Measurements from ENCODE around the gene ATP5IF1. TPM values are rescaled to one million over a fixed set of nuclear protein-coding genes. Genes with fewer than 3 reads are reported as not detected.
A peak's percentile ranks its signal among the peaks of the same experiment; 100 is the strongest.

ATP5IF1 gene
- polyA plus RNA-seq, 1 donor from 2014 or later = 448 TPM

GRCh38 chr1:28229996-28230395 is 5.9 kb upstream of the ATP5IF1 start:
- no peak for TF ChIP-seq EZH2 (IDR thresholded peaks at IDR 0.05; ENCODE audit: borderline replicate concordance, insufficient read depth, low read length, poor library complexity, severe bottlenecking)
- TF ChIP-seq EP300 (conservative IDR thresholded peaks at IDR 0.05; ENCODE audit: poor library complexity, severe bottlenecking) = no peak
- TF ChIP-seq SMC3 (conservative IDR thresholded peaks at IDR 0.05; ENCODE audit: poor library complexity) = no peak
- H3K9ac ChIP-seq (ENCODE audit: low read length) = no peak overlapping the region
- H2AFZ ChIP-seq (ENCODE audit: low read depth, low read length) = no peak overlapping the region
- H3F3A ChIP-seq (ENCODE audit: insufficient read depth, low read length, poor library complexity, severe bottlenecking) = no peaks in the 10 kb centered on the region
- H3K79me2 ChIP-seq (replicated peaks; ENCODE audit: insufficient read depth, low read length) = peaks cover 18% of the 10 kb centered on the region
- H3K4me3 ChIP-seq (ENCODE audit: low read length) = no peak overlapping the region
- H3K36me3 ChIP-seq (ENCODE audit: insufficient read depth, low read length) = no peaks in the 10 kb centered on the region
- H3K4me2 ChIP-seq (ENCODE audit: low read length) = no peak overlapping the region
- no peaks in the 10 kb centered on the region for H3K9me2 ChIP-seq (ENCODE audit: insufficient read depth, low read length)
- H4K20me1 ChIP-seq (ENCODE audit: insufficient read depth) = no peaks in the 10 kb centered on the region
- no peaks in the 10 kb centered on the region for H3K27me3 ChIP-seq (ENCODE audit: insufficient read depth, low read depth, low read length)
- H3K27ac ChIP-seq (ENCODE audit: low read length) = no peak overlapping the region
- H3K9me3 ChIP-seq (ENCODE audit: low read length) = no peaks in the 10 kb centered on the region

DNA sequence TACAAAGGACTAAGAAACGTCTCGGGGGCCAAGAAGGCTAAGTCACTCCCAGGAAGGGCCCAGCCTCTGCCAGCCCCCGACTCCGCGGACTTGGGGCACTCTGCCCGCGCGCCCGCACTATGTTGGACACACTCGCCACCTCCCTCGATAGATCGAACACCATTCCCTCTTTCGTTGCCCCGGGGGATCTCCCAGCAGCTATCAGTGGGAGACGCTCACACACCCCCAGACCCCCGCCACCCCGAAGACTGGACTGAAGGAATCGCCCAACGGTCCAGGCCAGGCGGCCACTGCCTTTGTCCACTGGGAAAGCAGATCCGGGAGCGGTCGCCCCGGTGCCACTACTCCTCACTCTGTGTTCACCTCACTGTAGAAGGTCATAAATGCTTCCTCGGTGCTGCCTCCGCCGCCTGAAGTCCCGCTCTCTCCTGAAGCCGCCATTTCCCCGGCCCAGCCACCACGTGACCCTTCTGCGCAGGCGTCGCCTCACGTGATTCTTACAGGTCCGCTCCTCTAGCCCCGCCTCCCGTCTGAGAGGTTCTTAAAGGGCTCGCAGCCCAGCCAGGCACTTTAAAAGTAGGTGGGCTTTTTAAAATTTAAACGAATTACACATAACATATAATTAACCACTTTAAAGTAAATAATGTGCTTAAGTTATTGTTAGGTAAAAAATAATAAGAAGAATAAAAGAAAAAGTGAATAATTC is 3.2 kb upstream of the ATP5IF1 start, which contains the start of gene DNAJC8:
Gene DNAJC8, minus strand, starts transcription at position 472 of the 706 bp plus-strand sequence. Its CDS starts 31 bp downstream, at position 441.
- peaks cover 33% of the 10 kb centered on the region for H3K79me2 ChIP-seq (replicated peaks; ENCODE audit: insufficient read depth, low read length)
- H3K4me2 ChIP-seq (ENCODE audit: low read length) = peak within 1 kb of the TSS; percentile 89
- H3K9me3 ChIP-seq (ENCODE audit: low read length) = no peaks in the 10 kb centered on the region
- no peaks in the 10 kb centered on the region for H3K9me2 ChIP-seq (ENCODE audit: insufficient read depth, low read length)
- no peaks in the 10 kb centered on the region for H3K36me3 ChIP-seq (ENCODE audit: insufficient read depth, low read length)
- no peaks in the 10 kb centered on the region for H4K20me1 ChIP-seq (ENCODE audit: insufficient read depth)
- H3K27me3 ChIP-seq (ENCODE audit: insufficient read depth, low read depth, low read length) = no peaks in the 10 kb centered on the region
- H2AFZ ChIP-seq (ENCODE audit: low read depth, low read length) = peak within 1 kb of the TSS; percentile 59
- no peak for TF ChIP-seq EP300 (conservative IDR thresholded peaks at IDR 0.05; ENCODE audit: poor library complexity, severe bottlenecking)
- peak; percentile 96 for TF ChIP-seq TAF1 (IDR thresholded peaks at IDR 0.05; ENCODE audit: low read depth)
- peak; percentile 93 for TF ChIP-seq REST (IDR thresholded peaks at IDR 0.05; ENCODE audit: borderline replicate concordance)
- TF ChIP-seq MXI1 (conservative IDR thresholded peaks at IDR 0.05; ENCODE audit: poor library complexity, severe bottlenecking) = peak; percentile 82
- TF ChIP-seq EZH2 (IDR thresholded peaks at IDR 0.05; ENCODE audit: borderline replicate concordance, insufficient read depth, low read length, poor library complexity, severe bottlenecking) = no peak
- TF ChIP-seq SMC3 (conservative IDR thresholded peaks at IDR 0.05; ENCODE audit: poor library complexity) = no peak
- TF ChIP-seq RAD21 (conservative IDR thresholded peaks at IDR 0.05) = peak; percentile 12
- TF ChIP-seq, protein P1, sequence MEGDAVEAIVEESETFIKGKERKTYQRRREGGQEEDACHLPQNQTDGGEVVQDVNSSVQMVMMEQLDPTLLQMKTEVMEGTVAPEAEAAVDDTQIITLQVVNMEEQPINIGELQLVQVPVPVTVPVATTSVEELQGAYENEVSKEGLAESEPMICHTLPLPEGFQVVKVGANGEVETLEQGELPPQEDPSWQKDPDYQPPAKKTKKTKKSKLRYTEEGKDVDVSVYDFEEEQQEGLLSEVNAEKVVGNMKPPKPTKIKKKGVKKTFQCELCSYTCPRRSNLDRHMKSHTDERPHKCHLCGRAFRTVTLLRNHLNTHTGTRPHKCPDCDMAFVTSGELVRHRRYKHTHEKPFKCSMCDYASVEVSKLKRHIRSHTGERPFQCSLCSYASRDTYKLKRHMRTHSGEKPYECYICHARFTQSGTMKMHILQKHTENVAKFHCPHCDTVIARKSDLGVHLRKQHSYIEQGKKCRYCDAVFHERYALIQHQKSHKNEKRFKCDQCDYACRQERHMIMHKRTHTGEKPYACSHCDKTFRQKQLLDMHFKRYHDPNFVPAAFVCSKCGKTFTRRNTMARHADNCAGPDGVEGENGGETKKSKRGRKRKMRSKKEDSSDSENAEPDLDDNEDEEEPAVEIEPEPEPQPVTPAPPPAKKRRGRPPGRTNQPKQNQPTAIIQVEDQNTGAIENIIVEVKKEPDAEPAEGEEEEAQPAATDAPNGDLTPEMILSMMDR (IDR thresholded peaks at IDR 0.05; ENCODE audit: poor library complexity, severe bottlenecking) = no peak
- TF ChIP-seq POLR2AphosphoS5 (IDR thresholded peaks at IDR 0.05) = peak; percentile 96
- H3K4me3 ChIP-seq (ENCODE audit: low read length) = peak within 1 kb of the TSS; percentile 77
- peak within 1 kb of the TSS; percentile 87 for H3K9ac ChIP-seq (ENCODE audit: low read length)
- H3K27ac ChIP-seq (ENCODE audit: low read length) = peak within 1 kb of the TSS; percentile 67
- H3F3A ChIP-seq (ENCODE audit: insufficient read depth, low read length, poor library complexity, severe bottlenecking) = no peaks in the 10 kb centered on the region
